HepG2 (cell line): Measurements from ENCODE around the gene EHD1. TPM values are rescaled to one million over a fixed set of nuclear protein-coding genes. Genes with fewer than 3 reads are reported as not detected.
A peak's percentile ranks its signal among the peaks of the same experiment; 100 is the strongest.

ENCODE experiments used
- ATAC-seq: fragments of 200-7000 bp; cut with Tn5 transposase; 3 replicates; pipeline ENCODE4 v1.9.1; 2020; ENCODE audit warnings: mild to moderate bottlenecking, moderate library complexity
- BruUV-seq: library from RNA; stranded (reverse); fragments of 400-500 nt; replicated peaks from 2 replicates; lab custom pipeline; 2021; lab: Mats Ljungman, UMichigan
- CTCF ChIA-PET: fragments of 300-600 bp; formaldehyde crosslinking; extraction: SDS; loops from one replicate; lab custom pipeline; 2021; ENCODE audit warnings: low total read pairs, inconsistent platforms, low intra/inter-chr PET ratio; lab: Yijun Ruan, JAX
- POLR2A ChIA-PET: fragments of 350-600 bp; sonication (Branson Sonifier 250); formaldehyde crosslinking; loops from one replicate; lab custom pipeline; 2020; ENCODE audit warnings: antibody characterized with exemption, inconsistent platforms; lab: Yijun Ruan, JAX
- DNase-seq: peaks from one replicate; pipeline ENCODE4 v3.0.0-alpha.2; 2015; ENCODE audit warnings: low spot score
- FAIRE-seq: peaks from 3 replicates; lab custom pipeline; 2011; peaks lifted over from hg19 to GRCh38; lab: Jason Lieb, UNC
- H2AFZ ChIP-seq: one replicate; pipeline ENCODE4 v1.6.1; 2011; ENCODE audit warnings: low read length, inconsistent platforms
- H3K27ac ChIP-seq: fragments of 300-600 bp; 3 replicates; pipeline ENCODE4 v1.8.0; 2011; ENCODE audit warnings: mixed run types, mild to moderate bottlenecking, mixed read lengths, low read length, inconsistent platforms; ENCODE audit not compliant: insufficient read depth; ENCODE audit errors: extremely low read length
- H3K27me3 ChIP-seq, 2 experiments: fragments of 200-600 bp in 1 of 2; 2 replicates in 1 of 2; 3 replicates in 1 of 2; pipeline versions ENCODE4 v1.6.0 to v1.8.0; 2011; ENCODE audit warnings: low read length in 2 of 2, mild to moderate bottlenecking in 2 of 2, moderate library complexity in 2 of 2, inconsistent platforms in 1 of 2; ENCODE audit not compliant: insufficient read depth in 2 of 2, control insufficient read depth in 1 of 2
- H3K36me3 ChIP-seq, 2 experiments: fragments of 200-600 bp in 1 of 2; replicated peaks in 1 of 2; 2 replicates in 1 of 2; 3 replicates in 1 of 2; pipeline versions ENCODE4 v1.5.1 to v1.8.0; 2011; ENCODE audit warnings: low read length in 2 of 2, inconsistent platforms in 1 of 2; ENCODE audit not compliant: insufficient read depth in 2 of 2, control insufficient read depth in 1 of 2
- H3K4me1 ChIP-seq: 2 replicates; pipeline ENCODE4 v1.5.1; 2012; ENCODE audit warnings: low read length, inconsistent platforms; ENCODE audit not compliant: insufficient read depth
- H3K4me2 ChIP-seq: 2 replicates; pipeline ENCODE4 v1.6.0; 2011; ENCODE audit warnings: low read depth, low read length, inconsistent platforms
- H3K4me3 ChIP-seq, 3 experiments: fragments of 200-600 bp in 1 of 3; sonication (generic), shearing (Covaris generic) in 1 of 3; replicated peaks in 1 of 3; 2 replicates each; pipeline ENCODE4 v1.5.1; 2011 to 2016; ENCODE audit warnings: low read length in 3 of 3, inconsistent platforms in 2 of 3, low read depth in 2 of 3, mild to moderate bottlenecking in 2 of 3, control low read depth in 1 of 3, mixed read lengths in 1 of 3; ENCODE audit not compliant: insufficient read depth in 1 of 3
- H3K79me2 ChIP-seq: one replicate; pipeline ENCODE4 v1.6.1; 2011; ENCODE audit warnings: low read length, inconsistent platforms; ENCODE audit not compliant: insufficient read depth
- H3K9ac ChIP-seq: 2 replicates; pipeline ENCODE4 v1.6.0; 2011; ENCODE audit warnings: mild to moderate bottlenecking, low read depth, low read length, inconsistent platforms; ENCODE audit not compliant: insufficient read depth
- H3K9me3 ChIP-seq: 2 replicates; pipeline ENCODE4 v1.5.1; 2012; ENCODE audit warnings: mild to moderate bottlenecking, low read length
- H4K20me1 ChIP-seq: 2 replicates; pipeline ENCODE4 v1.6.0; 2011; ENCODE audit warnings: inconsistent platforms, mild to moderate bottlenecking, low read length, moderate library complexity; ENCODE audit not compliant: insufficient read depth
- ATF4 ChIP-seq, 2 experiments: fragments of 450-650 bp in 1 of 2; sonication (generic) in 1 of 2; formaldehyde crosslinking; IDR thresholded peaks; 2 replicates each; pipeline versions ENCODE4 v1.5.0 to v1.8.0; 2020 to 2022; ENCODE audit warnings: mild to moderate bottlenecking in 1 of 2, missing genetic modification reagents in 1 of 2
- ESRRA ChIP-seq: sonication (generic); formaldehyde crosslinking; IDR thresholded peaks from 2 replicates; pipeline ENCODE4 v1.5.1; 2020; ENCODE audit warnings: mild to moderate bottlenecking, low read depth, missing genetic modification reagents
- FOXC1 ChIP-seq: sonication (generic); formaldehyde crosslinking; IDR thresholded peaks from 2 replicates; pipeline ENCODE4 v1.8.0; 2022; ENCODE audit warnings: mild to moderate bottlenecking, missing genetic modification reagents, borderline replicate concordance
- HMGXB4 ChIP-seq, 2 experiments: sonication (generic) in 1 of 2; formaldehyde crosslinking in 1 of 2; IDR thresholded peaks; 2 replicates each; pipeline versions ENCODE4 v1.4.0 to v1.6.1; 2018 to 2020; ENCODE audit warnings: missing genetic modification reagents in 2 of 2, borderline replicate concordance in 1 of 2, low read depth in 1 of 2, mild to moderate bottlenecking in 1 of 2, missing biosample characterization in 1 of 2
- HNF4G ChIP-seq, 2 experiments: sonication (generic) in 1 of 2; formaldehyde crosslinking in 1 of 2; IDR thresholded peaks; 2 replicates each; pipeline versions ENCODE4 v1.4.0 to v1.6.1; 2011 to 2020; ENCODE audit warnings: borderline replicate concordance in 2 of 2, low read depth in 2 of 2, mild to moderate bottlenecking in 2 of 2, low read length in 1 of 2, missing genetic modification reagents in 1 of 2, moderate library complexity in 1 of 2
- MAFF ChIP-seq: IDR thresholded peaks from 2 replicates; pipeline ENCODE4 v1.6.1; 2011; ENCODE audit warnings: low read depth, low read length, improper control_type of control experiment
- MAZ ChIP-seq, 2 experiments: sonication (generic) in 1 of 2; formaldehyde crosslinking in 1 of 2; IDR thresholded peaks; 2 replicates each; pipeline versions ENCODE4 v1.5.0 to v1.6.1; 2012 to 2020; ENCODE audit warnings: low read depth in 2 of 2, mild to moderate bottlenecking in 2 of 2, borderline replicate concordance in 1 of 2, improper control_type of control experiment in 1 of 2, low read length in 1 of 2, missing genetic modification reagents in 1 of 2, moderate library complexity in 1 of 2
- SOX5 ChIP-seq: IDR thresholded peaks from 2 replicates; pipeline ENCODE4 v1.6.1; 2016; ENCODE audit warnings: borderline replicate concordance
- U2AF2 ChIP-seq: fragments of 200-400 bp; formaldehyde crosslinking; IDR thresholded peaks from 2 replicates; pipeline ENCODE4 v1.6.1; 2017; ENCODE audit warnings: low read depth, mild to moderate bottlenecking, low read length
- ZNF33B ChIP-seq: sonication (generic); formaldehyde crosslinking; IDR thresholded peaks from 2 replicates; pipeline ENCODE4 v1.5.1; 2020; ENCODE audit warnings: mild to moderate bottlenecking, missing genetic modification reagents
- ZNF44 ChIP-seq: sonication (generic); formaldehyde crosslinking; IDR thresholded peaks from 2 replicates; pipeline ENCODE4 v1.5.1; 2020; ENCODE audit warnings: mild to moderate bottlenecking, missing genetic modification reagents
- ZSCAN31 ChIP-seq: sonication (generic); formaldehyde crosslinking; IDR thresholded peaks from 2 replicates; pipeline ENCODE4 v1.5.0; 2020; ENCODE audit warnings: low read depth, mild to moderate bottlenecking, missing genetic modification reagents
- WGBS: methylation state at CpG from one replicate; pipeline ENCODE4 v1.1.6; 2017; ENCODE audit warnings: low lambda C conversion rate; 5-methylcytosine and 5-hydroxymethylcytosine counted together
- in situ Hi-C: cut with HindIII; loops from 2 replicates; pipeline ENCODE4 v1.10.0; 2017; ENCODE audit warnings: low pct_unique_long_range_greater_than_20kb; ENCODE audit not compliant: extremely low pct_ligation_motif_present
- intact Hi-C: fragments of 100-400 bp; cut with micrococcal nuclease; formaldehyde crosslinking; loops from one replicate; pipeline ENCODE4 v1.10.0; 2022; ENCODE audit not compliant: unreplicated experiment
- polyA plus RNA-seq, 8 experiments: library from polyadenylated mRNA; depleted of rRNA in 3 of 8; stranded (reverse) in 7 of 8; unstranded in 1 of 8; fragments of >200 nt; fragmentation: Illumina TruSeq in 4 of 8; extraction: Trizol in 4 of 8; gene quantifications; 2 replicates each; pipeline versions ENCODE4 v1.2.1 to v1.2.3, GENCODE V29; 2011 to 2016; ENCODE audit warnings: low read depth in 4 of 8, missing spikeins in 1 of 8, mixed read lengths in 1 of 8; ENCODE audit not compliant: insufficient read depth in 1 of 8
- total RNA-seq, 5 experiments: library from RNA; depleted of rRNA; stranded (reverse); fragments of >200 nt; fragmentation: Illumina TruSeq; extraction: Trizol; gene quantifications; 2 replicates each; pipeline ENCODE4 v1.2.3, GENCODE V29; 2016; ENCODE audit warnings: low read depth in 1 of 5
- TF ChIP-seq, protein P1 (sequence below): sonication (generic); formaldehyde crosslinking; IDR thresholded peaks from 2 replicates; pipeline ENCODE4 v1.5.1; 2020; ENCODE audit warnings: missing genetic modification reagents, mild to moderate bottlenecking, borderline replicate concordance

Gene EHD1
- total and polyA plus RNA-seq, 2 of the 13 experiments (the other 11 are each of a cell fraction or from before 2014, with no cell fraction given), result 23.6 to 26.6 TPM

DNA sequence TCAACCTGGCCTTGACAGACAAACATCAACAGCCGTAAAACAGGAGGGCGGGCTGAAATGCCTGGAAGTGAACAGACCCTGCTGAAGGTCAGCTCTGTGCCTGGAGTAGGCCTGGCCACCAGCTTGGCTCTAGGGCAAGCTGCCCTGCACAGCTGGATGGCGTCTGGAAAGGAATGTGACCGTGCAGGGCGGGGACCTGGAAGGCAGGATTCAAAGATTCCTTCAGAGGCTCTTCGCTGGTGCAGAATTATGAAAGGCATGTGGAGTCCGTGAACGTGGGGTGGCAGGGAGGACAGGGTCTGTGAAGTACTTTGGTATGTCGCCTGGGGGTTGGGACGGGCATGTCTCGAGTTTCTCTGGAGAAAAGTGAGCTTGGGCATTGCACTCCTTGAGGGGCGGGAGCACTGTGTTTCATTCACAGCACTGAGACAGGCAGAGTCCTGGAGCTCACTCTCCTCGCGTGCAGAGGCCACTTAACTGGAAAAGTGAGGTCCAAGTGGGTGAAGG, 1.5 kb downstream of the EHD1 start:
- no TSS peak for BruUV-seq
- ChIA-PET CTCF (no interaction called here), POLR2A (interaction anchor here (1.1 to 10.4 kb wide), 5 partner anchors 12 to 188 kb away, joined by 3 to 132 read pairs (median 22); no protein-coding TSS in a partner anchor)
- Histone ChIP-seq H3K9me3 (no peaks in the 10 kb centered on the region), H3K4me3 (peak overlapping the region; percentile 83 to 99 (median 98)), H3K36me3 (peaks cover 0 to 4% of the 10 kb centered on the region in 2 experiments; a peak in 1 of 5 replicates), H3K27ac (peak overlapping the region; percentile 47), H3K79me2 (peaks cover 42% of the 10 kb centered on the region), H4K20me1 (no peaks in the 10 kb centered on the region; the same call in 1 of the 2 replicates), H2AFZ (no peak overlapping the region), H3K9ac (peak overlapping the region; percentile 81), H3K27me3 (no peaks in the 10 kb centered on the region; a peak in 1 of 5 replicates), H3K4me2 (peak overlapping the region; percentile 98), H3K4me1 (peaks cover 74% of the 10 kb centered on the region)
- DNase-seq (peak; percentile 39), ATAC-seq (peak; percentile 42), FAIRE-seq (peak; percentile 59)
- 6% methylated on average over 6 of the region's 14 CpGs for WGBS
- intact Hi-C loops (no loop called here), in situ Hi-C loops (no loop called here)
- no peak for TF ChIP-seq MAFF
- no peak for TF ChIP-seq ESRRA (CRISPR knock-in tag)
- TF ChIP-seq MAZ (IDR thresholded peaks at IDR 0.05; ENCODE audit: borderline replicate concordance, low read depth, low read length), result no peak
- TF ChIP-seq MAZ (CRISPR knock-in tag; IDR thresholded peaks at IDR 0.05; ENCODE audit: low read depth), result 0 out of 2 replicates have a peak, but pooled peaks have one; percentile 26
- TF ChIP-seq, protein P1, sequence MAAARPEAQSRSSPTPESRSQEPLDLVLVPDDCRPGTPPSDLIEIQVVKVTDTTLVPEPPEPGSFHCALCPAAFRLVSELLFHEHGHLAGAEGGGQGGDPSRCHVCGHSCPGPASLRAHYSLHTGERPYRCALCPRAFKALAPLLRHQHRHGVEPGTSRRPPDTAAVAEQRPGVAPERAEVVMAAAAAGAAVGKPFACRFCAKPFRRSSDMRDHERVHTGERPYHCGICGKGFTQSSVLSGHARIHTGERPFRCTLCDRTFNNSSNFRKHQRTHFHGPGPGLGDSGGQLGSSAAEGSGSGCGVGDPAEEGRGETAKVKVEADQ (CRISPR knock-in tag), result 0 out of 2 replicates have a peak, but pooled peaks have one; percentile 20
- TF ChIP-seq ZSCAN31 (CRISPR knock-in tag), result 0 out of 2 replicates have a peak, but pooled peaks have one; percentile 47
- no peak for TF ChIP-seq ZNF44 (CRISPR knock-in tag)
- no peak for TF ChIP-seq FOXC1 (CRISPR knock-in tag)
- no peak for TF ChIP-seq ZNF33B (CRISPR knock-in tag)
- TF ChIP-seq ATF4 (CRISPR knock-in tag; IDR thresholded peaks at IDR 0.05), result no peak
- no peak for TF ChIP-seq U2AF2
- TF ChIP-seq HNF4G (IDR thresholded peaks at IDR 0.05; ENCODE audit: borderline replicate concordance, low read depth, low read length), result no peak
- TF ChIP-seq HNF4G (CRISPR knock-in tag; IDR thresholded peaks at IDR 0.05; ENCODE audit: borderline replicate concordance, low read depth), result no peak
- 0 out of 4 replicates have a peak, but pooled peaks of 1 of the 2 experiments have one; percentile 37 for TF ChIP-seq HMGXB4 (CRISPR knock-in tag; IDR thresholded peaks at IDR 0.05; ENCODE audit: borderline replicate concordance in 1 of 2, low read depth in 1 of 2)
- TF ChIP-seq SOX5 (CRISPR knock-in tag), result no peak
